Stimulated activated CD4-positive, alpha-beta T cell treated with anti-CD3 and anti-CD28 coated beads, Interleukin-15, amount 100 ng/mL, for 48 hours (primary cell): ENCODE measurements around the gene IRAK2.

ENCODE experiments used
- DNase-seq, 2 donors: peaks; one replicate each; pipeline ENCODE4 v3.0.0-alpha.2; 2020; ENCODE audit warnings: low read depth in 2 of 2

The IRAK2 gene

DNA sequence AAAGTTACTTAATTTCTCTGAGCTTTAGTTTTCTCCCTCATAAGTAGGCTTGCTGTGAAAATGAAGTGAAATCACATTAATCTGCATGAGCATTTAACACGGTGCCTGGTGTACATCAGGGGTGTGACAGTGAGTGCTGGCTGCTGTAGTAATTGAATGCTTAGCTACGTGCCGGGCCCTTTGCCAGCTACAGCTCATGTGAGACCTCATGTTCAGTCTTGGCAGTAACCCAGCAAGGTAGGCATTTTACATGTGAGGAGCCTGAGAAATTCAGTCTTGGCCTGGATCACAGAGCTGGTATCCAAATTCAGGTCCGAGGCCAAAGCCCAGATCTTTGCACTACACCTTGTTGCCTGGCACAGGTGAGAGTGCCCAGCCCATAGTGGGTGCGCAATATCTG, 118.9 kb downstream of the IRAK2 start:
- DNase-seq = no peak

DNA sequence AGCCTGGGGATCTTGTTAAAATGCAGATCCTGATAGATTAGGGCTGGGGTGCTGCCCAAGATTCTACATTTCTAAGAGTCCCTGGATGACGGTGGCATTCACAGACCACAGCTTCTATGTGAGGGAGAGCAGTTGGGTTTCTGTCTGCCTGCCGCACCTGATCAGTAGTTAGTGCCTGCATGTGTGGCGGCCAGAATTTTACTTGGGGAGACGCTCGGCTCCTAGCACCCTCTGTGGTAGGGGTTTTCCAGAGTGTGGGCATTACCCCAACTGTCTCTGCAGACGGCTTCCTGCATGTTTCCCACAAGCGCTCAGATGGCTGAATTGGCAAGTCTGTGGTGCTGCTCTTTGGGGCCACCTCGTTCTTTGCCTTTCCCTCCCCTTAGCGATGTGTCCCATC, 119.8 kb downstream of the IRAK2 start:
- no peak for DNase-seq

DNA sequence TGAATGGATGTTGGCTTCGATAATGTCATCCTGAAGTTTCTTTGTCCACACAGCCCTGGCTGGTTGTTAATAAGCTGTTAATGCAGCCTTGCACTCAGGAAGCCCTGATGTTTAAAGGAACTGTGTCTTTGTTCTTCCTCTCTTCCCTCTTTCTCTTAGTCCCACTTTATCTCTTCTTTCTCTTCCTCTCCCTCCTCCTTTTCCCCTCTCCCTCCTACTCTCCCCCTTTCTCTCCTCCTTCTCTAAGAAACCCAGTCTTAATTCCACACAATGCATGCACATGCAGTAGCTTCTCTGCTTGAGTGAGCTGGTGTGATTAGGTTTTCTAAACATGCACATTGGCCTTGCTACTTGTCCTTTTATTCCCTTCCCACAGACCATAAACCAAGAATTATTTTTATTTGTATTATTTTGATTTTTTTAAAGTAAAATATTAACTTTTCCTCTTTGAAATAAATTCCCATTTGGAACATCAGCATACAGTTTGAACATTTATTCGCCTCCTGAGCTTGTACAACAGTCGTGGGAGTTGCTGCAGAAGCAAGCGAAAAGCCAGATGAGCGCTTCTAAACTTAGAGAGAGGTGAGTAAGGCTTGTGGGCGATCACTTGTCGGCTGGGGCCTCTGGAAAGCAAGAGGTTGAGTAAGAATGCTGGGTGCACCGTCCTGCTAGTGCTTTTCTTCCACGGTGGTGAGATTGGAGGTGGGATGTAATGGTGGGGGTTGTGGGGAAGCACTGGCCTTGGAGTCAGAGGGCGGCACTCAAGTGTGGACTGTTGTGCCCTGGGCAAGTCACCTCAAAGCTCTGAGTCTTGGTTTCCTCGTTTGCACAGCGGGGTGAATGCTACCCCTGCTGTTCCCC, 120.8 kb downstream of the IRAK2 start:
- no peak for DNase-seq

DNA sequence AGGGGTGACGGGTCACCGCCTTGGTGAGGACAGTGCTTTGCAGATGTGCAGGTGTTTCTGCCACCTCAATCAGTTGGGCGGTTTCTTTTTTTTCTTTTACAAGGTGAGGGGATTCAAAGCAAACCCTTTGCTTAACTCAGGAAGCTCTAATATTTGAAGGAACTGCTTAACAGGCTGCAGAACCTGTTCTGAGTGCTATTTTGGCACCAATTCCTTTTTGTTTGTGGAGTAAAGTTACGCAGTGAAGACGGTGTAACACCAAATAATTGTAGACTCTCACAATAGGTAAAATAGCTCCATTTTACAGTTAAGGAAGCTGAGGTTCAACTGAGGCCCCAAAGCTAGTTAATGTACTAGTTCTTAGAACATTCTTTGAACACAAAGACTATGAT, 121.4 kb downstream of the IRAK2 start:
- DNase-seq = no peak

DNA sequence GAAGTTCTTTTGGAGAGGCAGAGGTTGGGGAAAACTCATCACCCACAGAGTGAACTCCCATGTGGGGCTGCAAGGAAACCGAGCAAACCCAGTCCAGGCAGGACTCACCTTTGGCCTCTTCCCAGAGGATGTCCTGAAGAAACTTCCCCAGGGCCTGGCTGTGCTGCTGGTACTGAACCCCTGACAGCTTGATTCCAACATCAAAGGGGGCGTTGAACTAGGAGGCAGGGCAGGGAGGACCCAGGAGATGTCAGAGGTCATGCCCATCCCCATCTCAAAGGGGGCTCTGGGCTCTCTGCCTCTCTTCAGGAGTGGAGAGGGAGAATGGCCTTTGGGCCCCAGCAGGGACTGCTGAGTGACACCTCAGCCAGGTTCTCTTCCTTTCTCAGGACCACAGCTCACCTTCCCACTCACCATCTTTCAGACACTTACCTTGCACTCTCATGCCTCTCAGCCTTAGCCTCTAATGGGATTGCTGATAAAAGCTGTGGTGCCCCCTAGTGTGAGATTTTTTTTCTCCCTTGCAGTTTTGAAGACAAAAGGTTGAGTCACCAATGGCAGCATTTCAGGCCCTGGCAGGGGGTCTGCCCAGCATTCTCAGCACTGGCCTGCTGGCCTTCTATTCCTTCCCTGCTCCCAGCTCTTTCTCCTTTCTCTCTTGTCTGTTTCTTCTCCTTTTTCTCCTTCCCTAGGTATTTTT, 122.0 kb downstream of the IRAK2 start:
- peak in 1 of 2 donors; percentile 24 for DNase-seq

DNA sequence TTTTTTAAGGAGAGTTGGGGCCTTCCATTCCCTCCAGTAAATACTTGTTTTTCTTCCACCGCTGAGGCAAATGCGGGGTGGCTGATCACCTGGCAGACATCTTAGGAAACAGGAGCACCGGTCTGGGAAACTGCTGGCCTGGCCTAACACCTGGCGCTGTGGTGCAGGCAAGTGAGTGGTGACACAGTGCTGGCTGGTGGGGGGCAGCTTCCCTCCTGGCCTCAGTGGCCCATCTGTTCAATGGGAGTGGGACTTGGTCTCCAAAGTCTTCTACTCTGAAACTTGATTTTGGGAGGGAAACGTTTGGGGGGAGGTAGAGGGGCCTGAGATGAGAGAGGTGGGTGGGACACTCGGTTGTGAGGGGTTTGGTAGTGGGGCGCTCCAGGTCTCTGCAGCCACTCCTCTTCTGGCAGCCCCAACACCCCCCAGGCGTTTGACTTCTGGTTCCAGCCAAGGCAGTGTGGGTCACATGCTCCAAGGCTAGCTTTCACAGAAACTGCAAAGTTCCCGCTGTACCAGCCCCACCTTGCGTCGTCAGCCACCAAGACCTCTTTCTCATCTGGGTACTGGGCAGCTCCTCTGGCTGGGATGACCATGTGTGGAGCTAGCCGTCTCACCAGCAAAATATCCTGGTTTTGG, 123.3 kb downstream of the IRAK2 start:
- DNase-seq = no peak

DNA sequence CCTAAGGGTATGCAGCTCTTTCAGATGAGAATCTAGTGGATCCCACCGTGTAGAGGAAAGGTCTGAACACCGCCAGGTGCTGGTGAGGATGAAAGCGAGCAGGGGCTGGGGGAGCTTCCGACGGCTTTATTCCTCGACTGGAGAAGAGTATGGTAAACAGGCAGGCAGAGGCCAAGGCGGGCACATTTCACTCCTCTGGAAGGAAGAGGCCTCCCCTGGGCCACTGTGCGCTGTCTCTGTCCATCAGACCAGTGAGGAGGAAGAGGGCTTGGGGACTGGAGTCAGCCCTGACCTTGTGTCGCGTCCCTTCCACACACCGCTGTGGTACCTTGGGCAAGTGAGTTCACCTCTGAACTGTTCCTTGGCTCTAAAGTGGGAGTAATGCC, 123.8 kb downstream of the IRAK2 start:
- DNase-seq = no peak

DNA sequence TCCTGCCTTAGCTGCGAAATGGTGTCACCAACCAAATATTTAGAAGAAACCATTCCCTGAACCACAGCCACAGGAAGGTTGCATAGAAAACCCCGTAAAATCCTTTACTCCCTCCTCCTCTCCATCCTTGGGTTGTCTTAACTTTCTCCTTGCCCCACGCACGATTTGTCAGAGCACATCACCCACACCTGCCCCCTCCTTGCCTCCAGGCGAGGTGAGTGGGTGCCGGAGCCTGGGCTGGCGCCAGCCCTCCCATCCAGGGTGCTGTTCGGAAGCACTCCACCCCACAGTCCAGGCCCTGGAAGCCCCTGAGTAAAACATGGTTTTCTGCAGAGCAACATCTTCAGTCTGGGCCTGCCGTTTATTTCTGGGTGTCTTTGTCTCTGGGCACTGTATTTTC, 124.4 kb downstream of the IRAK2 start:
- DNase-seq = no peak

DNA sequence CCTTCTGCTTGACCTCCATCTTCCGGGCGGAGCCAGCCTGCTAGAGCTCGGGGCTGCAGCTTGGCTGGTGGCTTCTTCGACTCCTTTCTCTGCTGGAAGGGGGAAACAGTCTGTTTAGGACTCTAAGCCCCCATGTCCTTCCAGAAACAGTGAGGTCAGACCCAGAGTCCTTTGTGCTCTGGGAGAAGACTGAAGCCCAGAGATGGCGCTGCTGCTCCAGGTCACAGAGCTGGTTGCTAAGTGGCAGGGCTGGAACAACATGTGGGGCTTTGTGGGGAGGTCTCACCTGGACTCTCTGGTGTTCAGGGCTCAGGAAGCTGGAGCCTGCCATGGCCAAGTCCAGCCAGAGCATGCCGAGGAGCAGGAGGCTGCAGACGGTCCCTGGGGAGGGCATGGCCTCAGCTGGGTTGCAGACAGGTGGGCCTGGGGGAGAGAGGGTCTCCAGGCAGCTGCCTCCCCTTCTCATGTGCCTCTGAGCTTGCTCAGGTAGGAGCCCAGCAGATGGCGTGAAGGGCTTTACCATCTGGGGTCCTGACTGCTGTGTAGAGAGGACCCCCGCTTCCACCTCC, 125.2 kb downstream of the IRAK2 start:
- DNase-seq = no peak

DNA sequence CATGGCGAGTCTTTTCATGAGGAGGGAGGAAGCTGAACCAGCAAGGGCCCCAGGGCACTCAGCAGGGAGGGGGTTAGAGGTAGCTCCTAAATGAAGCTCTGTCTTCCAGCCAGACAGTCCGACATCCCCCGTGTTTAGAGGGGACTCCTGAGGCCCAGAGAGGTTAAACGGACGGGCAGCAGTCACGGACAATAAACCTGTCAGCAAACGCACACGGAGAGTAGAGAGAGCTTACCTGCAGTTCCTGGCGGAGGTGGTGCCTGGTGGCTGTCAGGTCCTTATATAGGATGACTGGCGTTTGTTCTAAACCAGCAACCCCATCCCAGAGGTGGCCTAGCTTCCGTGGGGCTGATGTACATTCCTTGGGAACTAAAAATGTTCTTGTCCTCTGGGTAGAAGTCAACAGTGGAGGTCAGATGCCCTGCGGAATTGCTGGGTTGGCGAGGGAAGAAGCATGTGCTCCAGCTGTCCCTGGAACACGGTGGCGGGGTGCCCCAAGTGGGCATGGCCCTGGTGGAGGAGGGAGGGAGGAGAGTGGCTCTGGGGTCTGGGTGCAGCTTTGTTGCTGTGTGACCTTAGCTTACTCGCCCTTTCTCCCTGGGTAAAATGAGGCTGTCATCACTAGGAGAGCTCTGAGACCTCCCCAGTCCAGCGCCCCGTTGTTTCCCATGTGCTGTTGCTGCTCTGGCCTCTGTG, 125.9 kb downstream of the IRAK2 start:
- no peak for DNase-seq

DNA sequence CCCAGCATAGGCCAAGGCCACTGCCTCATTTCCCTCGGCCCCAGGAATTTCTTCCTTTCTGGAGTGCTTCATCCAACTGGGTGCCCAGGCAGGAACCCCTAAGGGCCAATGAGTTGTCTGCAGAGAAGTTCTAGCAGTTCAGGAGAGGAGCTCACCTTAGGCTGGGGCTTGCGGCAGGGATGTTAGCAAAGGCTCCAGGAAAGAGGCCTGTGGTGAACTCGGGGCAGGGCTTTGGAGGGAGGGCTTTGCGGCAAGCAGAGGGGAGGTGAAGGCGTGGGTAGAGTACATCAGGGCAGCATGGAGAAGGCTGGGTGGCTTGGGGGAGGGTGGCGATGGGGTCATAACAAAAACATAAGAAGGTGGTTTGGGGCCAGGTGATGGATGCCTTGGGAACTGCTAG, 126.9 kb downstream of the IRAK2 start:
- DNase-seq = no peak

DNA sequence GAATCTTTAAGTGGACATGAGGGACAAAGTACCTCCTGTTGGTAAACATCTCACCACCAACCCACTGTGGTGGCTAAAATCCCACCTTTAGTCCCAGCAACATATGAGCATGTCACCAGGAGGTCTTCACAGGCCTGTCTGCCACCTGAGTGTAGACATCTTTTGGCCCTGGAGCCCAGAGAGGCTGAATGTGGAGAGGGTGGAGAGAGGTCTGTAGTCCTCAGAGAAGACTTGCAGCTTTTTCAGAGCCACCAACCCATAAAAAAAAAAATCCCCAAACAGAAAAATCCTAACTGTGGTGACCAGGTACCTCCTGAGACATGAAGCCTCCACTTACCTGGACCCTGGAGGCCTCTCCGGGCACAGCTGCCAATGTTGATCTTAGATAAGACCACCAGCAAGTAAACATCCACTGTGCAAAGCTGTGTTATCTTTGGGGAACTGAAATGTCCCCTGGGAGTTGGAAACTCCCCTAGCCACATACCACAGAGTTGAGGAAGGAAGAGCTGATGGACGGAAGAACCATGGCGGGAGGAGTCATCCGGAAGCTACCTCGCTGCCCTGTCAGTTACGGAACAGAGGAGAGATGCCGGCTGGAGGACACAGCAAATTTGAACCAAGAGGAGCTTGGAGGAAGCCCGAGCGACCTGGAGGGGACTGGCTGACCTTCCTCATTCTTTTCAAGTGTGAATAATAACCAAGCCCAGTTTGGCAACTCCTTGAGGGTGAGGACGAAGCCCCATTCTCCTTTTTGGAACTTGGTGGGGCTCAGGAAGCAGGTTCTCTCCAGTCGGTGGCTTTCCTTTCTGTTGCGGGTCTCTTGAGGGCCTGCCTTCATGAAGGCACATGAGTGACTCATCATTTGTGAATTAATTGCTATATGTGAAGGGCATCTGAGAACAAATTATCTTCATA, 128.0 kb downstream of the IRAK2 start, which contains the start of gene GHRL:
Gene GHRL (minus strand): TSS at position 443 of the 915 bp plus-strand sequence. CDS start 2,767 bp downstream, outside the sequence.
- DNase-seq = no peak
